ENCODE results near the gene INTS1. TPM values are rescaled to one million over a fixed set of nuclear protein-coding genes. Genes with fewer than 3 reads are reported as not detected.

Gene INTS1
- total and polyA plus RNA-seq, 7 donors: 16.2 to 78.3 (median 22.9) TPM

GRCh38 chr7:1458683-1459511, 45.3 kb downstream of the INTS1 start, which contains the start of gene MICALL2:
Gene MICALL2 (minus strand): TSS chr7:1459470. CDS start chr7:1459326, 144 bp downstream.
- TF ChIP-seq CTCF (IDR thresholded peaks at IDR 0.05) (no peak), POLR2AphosphoS5 (IDR thresholded peaks at IDR 0.05) (peak; percentile 86 to 98 (median 96)), POLR2A (IDR thresholded peaks at IDR 0.05) (peak; percentile 57 to 66)
- Histone ChIP-seq H3K9me3 (no peaks in the 10 kb centered on the region), H3K36me3 (no peaks in the 10 kb centered on the region), H3K27ac (peak within 1 kb of the TSS; percentile 87 to 95 (median 94)), H3K4me3 (peak within 1 kb of the TSS; percentile 56 to 89 (median 74)), H3K27me3 (no peaks in the 10 kb centered on the region), H3K4me1 (peaks cover 3 to 91% (median 88%) of the 10 kb centered on the region in 4 donors)
- intact Hi-C loops (cut with DNase I): no loop called here
- DNase-seq: peak; percentile 94
- whole genome bisulfite sequencing, 2 donors: 1 to 3% methylated on average over 69 of the region's 69 CpGs

- H3K9me3 ChIP-seq: no peaks in the 10 kb centered on the region
- peak overlapping the region; percentile 83 to 94 (median 90) for H3K27ac ChIP-seq
- peaks cover 3 to 91% (median 88%) of the 10 kb centered on the region in 4 donors for H3K4me1 ChIP-seq
- H3K27me3 ChIP-seq: no peaks in the 10 kb centered on the region
- 19 to 51% methylated on average over 23 of the region's 23 CpGs for WGBS, 2 donors
- no peak for DNase-seq
- no peak for TF ChIP-seq EP300 (IDR thresholded peaks at IDR 0.05)
- intact Hi-C loops (cut with DNase I): no loop called here
- no peaks in the 10 kb centered on the region for H3K36me3 ChIP-seq
- peak overlapping the region; percentile 49 to 89 (median 74) for H3K4me3 ChIP-seq
These were observed 46.1 kb downstream of the INTS1 start for GRCh38 chr7:1457949-1458682.

GRCh38 chr7:1457059-1457948, 46.9 kb downstream of the INTS1 start:
- Histone ChIP-seq H3K4me3 (peak overlapping the region; percentile 49 to 89 (median 74)), H3K9me3 (no peaks in the 10 kb centered on the region), H3K4me1 (peaks cover 3 to 88% (median 87%) of the 10 kb centered on the region in 4 donors), H3K36me3 (no peaks in the 10 kb centered on the region), H3K27ac (peak overlapping the region in 2 of 4 donors; percentile 87 to 94), H3K27me3 (no peaks in the 10 kb centered on the region)
- 22 to 60% methylated on average over 18 of the region's 18 CpGs for WGBS, 2 donors
- TF ChIP-seq EP300 (IDR thresholded peaks at IDR 0.05): no peak
- no peak for TF ChIP-seq POLR2AphosphoS5 (IDR thresholded peaks at IDR 0.05)
- TF ChIP-seq POLR2A (IDR thresholded peaks at IDR 0.05): no peak
- TF ChIP-seq CTCF (IDR thresholded peaks at IDR 0.05): no peak
- no peak for DNase-seq
- intact Hi-C loops (cut with DNase I): no loop called here

- no peak overlapping the region for H3K4me3 ChIP-seq
- H3K9me3 ChIP-seq: no peaks in the 10 kb centered on the region
- 70 to 89% methylated on average over 13 of the region's 13 CpGs for WGBS, 2 donors
- peaks cover 3 to 85% (median 73%) of the 10 kb centered on the region in 4 donors for H3K4me1 ChIP-seq
- no peaks in the 10 kb centered on the region for H3K27me3 ChIP-seq
- no peak for DNase-seq
- intact Hi-C loops (cut with DNase I): no loop called here
- TF ChIP-seq EP300 (IDR thresholded peaks at IDR 0.05) (no peak), POLR2AphosphoS5 (IDR thresholded peaks at IDR 0.05) (no peak), CTCF (IDR thresholded peaks at IDR 0.05) (no peak), POLR2A (IDR thresholded peaks at IDR 0.05) (no peak)
- peak overlapping the region in 2 of 4 donors; percentile 46 to 64 for H3K27ac ChIP-seq
- H3K36me3 ChIP-seq: peaks cover 0 to 3% (median 0%) of the 10 kb centered on the region in 4 donors
These were observed 48.2 kb downstream of the INTS1 start for GRCh38 chr7:1455955-1456354.

All from sigmoid colon (tissue), 7 donors.